ENCODE results near the gene DLG3. TPM values are rescaled to one million over a fixed set of nuclear protein-coding genes. Genes with fewer than 3 reads are reported as not detected.

DLG3 gene
- polyA plus RNA-seq, 1 experiment = 9.8 TPM

DNA sequence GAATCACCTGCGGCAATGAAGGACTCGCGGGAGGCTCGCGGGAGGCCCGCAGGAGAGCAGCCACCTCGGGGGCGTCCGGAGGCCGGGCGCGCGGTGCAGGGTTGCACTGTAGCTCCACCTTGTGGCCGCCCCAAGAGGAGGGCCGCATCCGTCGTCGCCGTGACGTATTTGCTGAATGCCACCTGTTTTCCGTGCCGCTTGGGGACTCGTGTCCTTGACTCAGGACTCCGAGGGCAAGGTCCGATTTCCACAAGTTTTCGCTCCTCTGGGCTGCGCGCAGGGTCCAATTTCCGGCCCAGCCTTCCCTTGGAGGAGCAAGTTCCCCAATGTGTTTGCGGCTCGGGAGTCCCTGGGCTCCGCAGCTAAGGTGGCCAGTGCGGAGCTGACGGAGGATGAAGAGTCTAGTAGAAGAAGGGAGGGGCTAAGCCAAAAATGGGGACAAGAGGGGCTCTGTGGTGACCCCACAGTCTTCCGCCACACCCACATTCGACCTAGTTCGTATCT, 10.7 kb upstream of the DLG3 start:
- POLR2A ChIA-PET = interaction anchor here (0.7 kb wide), 1 partner anchor 65 kb away, joined by 3 read pairs; no protein-coding TSS in a partner anchor
- CTCF ChIA-PET = interaction anchor here (0.5 to 1.2 kb wide), 3 partner anchors 131 to 264 kb away, joined by 3 to 6 read pairs (median 3); no protein-coding TSS in a partner anchor
- Histone ChIP-seq H3K4me3 (ENCODE audit: low read depth, low read length) (peak overlapping the region; percentile 78), H3K36me3 (ENCODE audit: control insufficient read depth, insufficient read depth, low read length) (no peaks in the 10 kb centered on the region), H3K27me3 (ENCODE audit: control insufficient read depth, insufficient read depth, low read length) (no peaks in the 10 kb centered on the region)
- no peak for DNase-seq (ENCODE audit: low read depth)
- TF ChIP-seq, protein P1, sequence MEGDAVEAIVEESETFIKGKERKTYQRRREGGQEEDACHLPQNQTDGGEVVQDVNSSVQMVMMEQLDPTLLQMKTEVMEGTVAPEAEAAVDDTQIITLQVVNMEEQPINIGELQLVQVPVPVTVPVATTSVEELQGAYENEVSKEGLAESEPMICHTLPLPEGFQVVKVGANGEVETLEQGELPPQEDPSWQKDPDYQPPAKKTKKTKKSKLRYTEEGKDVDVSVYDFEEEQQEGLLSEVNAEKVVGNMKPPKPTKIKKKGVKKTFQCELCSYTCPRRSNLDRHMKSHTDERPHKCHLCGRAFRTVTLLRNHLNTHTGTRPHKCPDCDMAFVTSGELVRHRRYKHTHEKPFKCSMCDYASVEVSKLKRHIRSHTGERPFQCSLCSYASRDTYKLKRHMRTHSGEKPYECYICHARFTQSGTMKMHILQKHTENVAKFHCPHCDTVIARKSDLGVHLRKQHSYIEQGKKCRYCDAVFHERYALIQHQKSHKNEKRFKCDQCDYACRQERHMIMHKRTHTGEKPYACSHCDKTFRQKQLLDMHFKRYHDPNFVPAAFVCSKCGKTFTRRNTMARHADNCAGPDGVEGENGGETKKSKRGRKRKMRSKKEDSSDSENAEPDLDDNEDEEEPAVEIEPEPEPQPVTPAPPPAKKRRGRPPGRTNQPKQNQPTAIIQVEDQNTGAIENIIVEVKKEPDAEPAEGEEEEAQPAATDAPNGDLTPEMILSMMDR (IDR thresholded peaks at IDR 0.05; ENCODE audit: insufficient read depth, low read depth, low read length) = peak; percentile 76

DNA sequence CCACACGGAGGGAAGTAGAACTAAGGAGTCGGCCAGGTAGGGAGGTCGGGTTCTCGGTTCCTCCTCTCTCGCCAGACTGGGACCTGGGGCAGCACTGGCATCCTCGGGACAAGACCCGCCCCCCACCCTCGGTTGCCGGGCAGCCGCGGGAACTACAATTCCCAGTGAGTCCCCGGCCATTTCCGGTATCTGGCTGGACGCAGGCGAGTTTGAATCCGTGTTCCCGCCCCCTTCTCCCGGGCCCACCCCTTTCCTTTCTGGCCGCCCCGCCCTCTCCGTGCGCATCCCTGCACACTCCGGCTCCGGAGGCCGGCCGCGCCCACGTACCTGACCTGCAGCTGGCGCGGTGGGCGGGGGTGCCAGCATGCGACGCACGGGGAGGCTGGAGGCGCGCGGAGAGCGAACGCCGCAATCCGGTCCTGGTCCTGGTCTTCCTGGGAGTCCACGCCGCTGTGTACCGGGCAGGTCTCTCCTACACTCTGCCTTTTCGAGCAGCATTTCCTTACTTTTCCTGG, 10.2 kb upstream of the DLG3 start:
- Histone ChIP-seq H3K27me3 (ENCODE audit: control insufficient read depth, insufficient read depth, low read length) (no peaks in the 10 kb centered on the region), H3K36me3 (ENCODE audit: control insufficient read depth, insufficient read depth, low read length) (no peaks in the 10 kb centered on the region), H3K4me3 (ENCODE audit: low read depth, low read length) (peak overlapping the region; percentile 78)
- TF ChIP-seq, protein P1 (IDR thresholded peaks at IDR 0.05; ENCODE audit: insufficient read depth, low read depth, low read length) = no peak
- POLR2A ChIA-PET = no interaction called here
- DNase-seq (ENCODE audit: low read depth) = peak; percentile 15
- CTCF ChIA-PET = interaction anchor here (1.2 to 1.8 kb wide), 2 partner anchors 10 to 237 kb away, joined by 5 to 6 read pairs; partner anchors contain the start of gene DLG3

DNA sequence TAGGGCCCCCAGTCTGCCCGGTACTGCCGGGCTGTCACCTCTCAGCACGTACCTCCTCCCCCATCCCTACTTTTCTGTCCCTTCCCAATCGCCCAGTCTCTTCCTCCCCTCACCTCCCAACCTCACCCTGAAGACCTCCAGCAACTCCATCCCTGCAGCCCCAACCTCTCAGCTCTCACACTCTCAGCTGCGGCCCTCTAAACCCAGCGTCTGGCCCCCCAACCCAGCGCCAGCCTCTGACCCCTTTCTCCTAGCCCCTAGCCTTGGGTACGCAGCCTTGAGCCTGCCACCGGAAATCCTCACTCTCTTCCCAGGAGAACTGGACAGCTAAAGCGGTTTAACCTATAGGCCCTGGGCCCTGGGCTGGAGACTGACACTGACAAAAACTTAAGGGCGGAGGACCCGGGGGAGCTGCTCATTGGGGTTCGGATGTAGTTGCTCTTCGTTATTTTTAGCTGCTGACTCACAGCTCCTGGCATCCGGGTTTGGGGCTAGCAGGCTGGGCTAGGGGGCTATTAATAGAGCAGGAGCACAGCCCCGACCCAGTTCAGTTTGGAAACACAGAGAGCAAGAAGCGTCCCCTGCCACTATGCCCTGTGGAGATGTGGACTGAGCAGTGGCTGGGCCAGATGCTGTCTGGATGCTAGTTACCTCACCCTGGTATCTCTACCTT, 9.6 kb upstream of the DLG3 start:
- TF ChIP-seq, protein P1 (IDR thresholded peaks at IDR 0.05; ENCODE audit: insufficient read depth, low read depth, low read length) = no peak
- POLR2A ChIA-PET = interaction anchor here (0.6 kb wide), 1 partner anchor 1202 kb away, joined by 3 read pairs; no protein-coding TSS in a partner anchor

DNA sequence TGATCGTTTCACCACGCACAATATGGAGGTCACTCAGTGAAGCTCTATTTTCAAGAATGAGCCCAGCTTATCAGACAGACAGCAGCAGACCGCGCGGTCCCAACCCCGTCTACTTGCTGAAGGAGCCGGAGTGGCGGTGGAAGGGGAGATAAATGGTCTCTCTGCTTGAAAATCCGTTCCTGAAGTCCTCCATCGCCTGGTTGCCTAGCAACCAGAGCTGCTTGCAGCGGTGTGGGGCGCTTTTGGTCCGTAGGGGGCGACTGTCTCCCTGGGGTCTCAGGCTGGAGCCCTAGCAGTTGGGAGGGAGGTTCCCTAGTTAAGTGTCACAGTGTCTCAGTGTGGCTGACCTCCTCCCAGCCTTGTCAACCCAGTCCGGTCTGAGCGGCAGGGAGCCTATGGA, 8.3 kb upstream of the DLG3 start:
- Histone ChIP-seq H3K27me3 (ENCODE audit: control insufficient read depth, insufficient read depth, low read length) (no peaks in the 10 kb centered on the region), H3K4me3 (ENCODE audit: low read depth, low read length) (no peak overlapping the region), H3K36me3 (ENCODE audit: control insufficient read depth, insufficient read depth, low read length) (no peaks in the 10 kb centered on the region)
- POLR2A ChIA-PET = no interaction called here
- no peak for DNase-seq (ENCODE audit: low read depth)
- TF ChIP-seq, protein P1 (IDR thresholded peaks at IDR 0.05; ENCODE audit: insufficient read depth, low read depth, low read length) = no peak
- CTCF ChIA-PET = interaction anchor here (1.8 to 2.2 kb wide), 2 partner anchors 8 to 15 kb away, joined by 5 to 6 read pairs; partner anchors contain the start of gene DLG3

More for the DNA sequence above, 9.6 kb upstream of the DLG3 start:
- H3K4me3 ChIP-seq (ENCODE audit: low read depth, low read length) = peak overlapping the region; percentile 78
- CTCF ChIA-PET = interaction anchor here (1.0 to 2.2 kb wide), 3 partner anchors 9 to 28 kb away, joined by 3 to 6 read pairs (median 5); partner anchors contain the start of gene DLG3
- H3K27me3 ChIP-seq (ENCODE audit: control insufficient read depth, insufficient read depth, low read length) = no peaks in the 10 kb centered on the region
- no peak for DNase-seq (ENCODE audit: low read depth)
- H3K36me3 ChIP-seq (ENCODE audit: control insufficient read depth, insufficient read depth, low read length) = no peaks in the 10 kb centered on the region

DNA sequence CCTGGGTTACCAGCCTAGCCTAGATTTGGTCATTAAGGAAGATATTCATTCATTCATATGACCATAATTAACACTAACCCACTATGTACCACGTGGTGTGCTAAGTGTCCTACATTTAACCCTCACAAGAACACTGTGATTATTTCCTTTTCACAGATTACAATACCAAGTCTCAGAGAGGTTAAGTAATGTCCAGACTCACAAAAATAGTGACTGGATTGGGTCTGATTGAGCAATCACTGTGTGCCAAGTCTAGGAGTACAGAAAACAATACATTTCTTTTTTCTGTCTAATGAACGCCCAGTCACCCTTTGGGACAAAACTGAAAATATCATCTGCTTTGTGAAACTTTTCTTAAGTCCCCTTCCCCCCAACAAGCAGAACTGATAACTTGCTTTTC, 7.6 kb upstream of the DLG3 start:
- ChIA-PET POLR2A (no interaction called here), CTCF (interaction anchor here (2.2 kb wide), 1 partner anchor 15 kb away, joined by 6 read pairs; no protein-coding TSS in a partner anchor)

More for the DNA sequence above, 7.6 kb upstream of the DLG3 start:
- no peak for DNase-seq (ENCODE audit: low read depth)
- TF ChIP-seq, protein P1 (IDR thresholded peaks at IDR 0.05; ENCODE audit: insufficient read depth, low read depth, low read length) = no peak
- Histone ChIP-seq H3K36me3 (ENCODE audit: control insufficient read depth, insufficient read depth, low read length) (no peaks in the 10 kb centered on the region), H3K4me3 (ENCODE audit: low read depth, low read length) (no peak overlapping the region), H3K27me3 (ENCODE audit: control insufficient read depth, insufficient read depth, low read length) (no peaks in the 10 kb centered on the region)
